Liver (tissue), 9 donors: ENCODE measurements around the gene CCDC154. TPM values are rescaled to one million over a fixed set of nuclear protein-coding genes. Genes with fewer than 3 reads are reported as not detected.

Source experiments
- DNase-seq: peaks from one replicate; pipeline ENCODE4 v3.0.0-alpha.2; 2017; ENCODE audit warnings: low spot score
- H3K27ac ChIP-seq, 2 donors: one replicate each; pipeline ENCODE4 v1.7.0; 2013; ENCODE audit warnings: inconsistent platforms in 2 of 2, low read length in 2 of 2, control low read depth in 1 of 2, low read depth in 1 of 2, mild to moderate bottlenecking in 1 of 2
- H3K27me3 ChIP-seq, 4 donors: one replicate each; pipeline versions ENCODE4 v1.6.1 to v1.7.0; 2013; ENCODE audit warnings: low read length in 3 of 4, inconsistent platforms in 1 of 4, mild to moderate bottlenecking in 1 of 4, moderate library complexity in 1 of 4; ENCODE audit not compliant: control insufficient read depth in 4 of 4, insufficient read depth in 4 of 4
- H3K36me3 ChIP-seq, 4 donors: one replicate each; pipeline versions ENCODE4 v1.6.1 to v1.7.0; 2013; ENCODE audit warnings: low read length in 3 of 4, mild to moderate bottlenecking in 3 of 4, low read depth in 1 of 4, moderate library complexity in 1 of 4; ENCODE audit not compliant: control insufficient read depth in 4 of 4, insufficient read depth in 3 of 4
- H3K4me1 ChIP-seq, 4 donors: one replicate each; pipeline versions ENCODE4 v1.6.1 to v1.7.0; 2013; ENCODE audit warnings: low read length in 3 of 4, mild to moderate bottlenecking in 3 of 4, moderate library complexity in 1 of 4; ENCODE audit not compliant: control insufficient read depth in 4 of 4, insufficient read depth in 4 of 4
- H3K4me3 ChIP-seq, 3 donors: one replicate each; pipeline versions ENCODE4 v1.6.1 to v1.7.0; 2013; ENCODE audit warnings: low read length in 3 of 3, control low read depth in 1 of 3, low read depth in 1 of 3, mild to moderate bottlenecking in 1 of 3
- H3K9ac ChIP-seq, 2 donors: one replicate each; pipeline ENCODE4 v1.7.0; 2013; ENCODE audit warnings: low read length in 2 of 2, mild to moderate bottlenecking in 2 of 2, moderate library complexity in 2 of 2, control low read depth in 1 of 2, low read depth in 1 of 2
- H3K9me3 ChIP-seq, 4 donors: one replicate each; pipeline versions ENCODE4 v1.6.1 to v1.7.0; 2013; ENCODE audit warnings: low read length in 3 of 4; ENCODE audit not compliant: control insufficient read depth in 4 of 4
- ATF3 ChIP-seq: IDR thresholded peaks from 2 replicates; pipeline ENCODE4 v1.6.1; 2016; ENCODE audit warnings: antibody characterized with exemption
- CTCF ChIP-seq: fragments of 150-350 bp; IDR thresholded peaks from 2 replicates; pipeline ENCODE4 v1.5.1; 2017; ENCODE audit warnings: improper control_type of control experiment, low read depth, low read length; ENCODE audit not compliant: missing input control
- EGR1 ChIP-seq, 2 donors: IDR thresholded peaks; 2 replicates each; pipeline ENCODE4 v1.6.1; 2016 to 2018; ENCODE audit warnings: antibody characterized with exemption in 2 of 2, low read depth in 2 of 2
- FOXA1 ChIP-seq: IDR thresholded peaks from 2 replicates; pipeline ENCODE4 v1.6.1; 2016; ENCODE audit warnings: antibody characterized with exemption
- FOXA2 ChIP-seq: IDR thresholded peaks from 2 replicates; pipeline ENCODE4 v1.6.1; 2016; ENCODE audit warnings: antibody characterized with exemption
- GABPA ChIP-seq, 2 donors: IDR thresholded peaks in 1 of 2; conservative IDR thresholded peaks in 1 of 2; 2 replicates each; pipeline ENCODE4 v1.6.1; 2016; ENCODE audit warnings: antibody characterized with exemption in 2 of 2, mild to moderate bottlenecking in 1 of 2, moderate library complexity in 1 of 2
- HNF4A ChIP-seq, 2 donors: conservative IDR thresholded peaks; 2 replicates each; pipeline ENCODE4 v1.6.1; 2016; ENCODE audit warnings: antibody characterized with exemption in 2 of 2, mild to moderate bottlenecking in 2 of 2
- HNF4G ChIP-seq: IDR thresholded peaks from 2 replicates; pipeline ENCODE4 v1.6.1; 2016; ENCODE audit warnings: antibody characterized with exemption
- JUND ChIP-seq, 2 donors: IDR thresholded peaks; 2 replicates each; pipeline ENCODE4 v1.6.1; 2016; ENCODE audit warnings: antibody characterized with exemption in 2 of 2
- MAX ChIP-seq: IDR thresholded peaks from 2 replicates; pipeline ENCODE4 v1.6.1; 2016; ENCODE audit warnings: antibody characterized with exemption
- NR2F2 ChIP-seq: IDR thresholded peaks from 2 replicates; pipeline ENCODE4 v1.6.1; 2016; ENCODE audit warnings: antibody characterized with exemption
- RAD21 ChIP-seq, 2 donors: IDR thresholded peaks; 2 replicates each; pipeline ENCODE4 v1.6.1; 2016; ENCODE audit warnings: antibody characterized with exemption in 2 of 2, mild to moderate bottlenecking in 2 of 2
- REST ChIP-seq: IDR thresholded peaks from 2 replicates; pipeline ENCODE4 v1.6.1; 2016; ENCODE audit warnings: antibody characterized with exemption, mild to moderate bottlenecking
- RXRA ChIP-seq, 2 donors: IDR thresholded peaks; 2 replicates each; pipeline ENCODE4 v1.6.1; 2017 to 2018; ENCODE audit warnings: antibody characterized with exemption in 2 of 2, mild to moderate bottlenecking in 1 of 2
- SP1 ChIP-seq: IDR thresholded peaks from 2 replicates; pipeline ENCODE4 v1.6.1; 2018; ENCODE audit warnings: antibody characterized with exemption, mild to moderate bottlenecking
- TAF1 ChIP-seq: conservative IDR thresholded peaks from 2 replicates; pipeline ENCODE4 v1.6.1; 2016; ENCODE audit warnings: antibody characterized with exemption, mild to moderate bottlenecking
- ZBTB33 ChIP-seq: IDR thresholded peaks from 2 replicates; pipeline ENCODE4 v1.6.1; 2016; ENCODE audit warnings: antibody characterized with exemption
- WGBS: extraction: QIAGEN DNeasy Blood & Tissue Kit; methylation state at CpG from one replicate; pipeline ENCODE4 v1.1.7; 2013; 5-methylcytosine and 5-hydroxymethylcytosine counted together
- polyA plus RNA-seq, 2 donors: library from polyadenylated mRNA; stranded (reverse) in 1 of 2; unstranded in 1 of 2; fragments of 200-250 nt in 1 of 2; fragments of >200 nt in 1 of 2; fragmentation: Nextera tagmentation in 1 of 2; extraction: Ambion mirVana in 1 of 2; gene quantifications; one replicate each; pipeline versions ENCODE4 v1.2.1 to v1.2.3, GENCODE V29; 2013 to 2015
- total RNA-seq, 2 donors: library from RNA; depleted of rRNA; stranded (reverse); fragments of >200 nt; gene quantifications; one replicate each; pipeline ENCODE4 v1.2.3, GENCODE V29; 2014
- donor health status: healthy.
- donor health status: healthy.
- donor health status: healthy.
- donor health status: healthy.
- donor health status: healthy.

Gene CCDC154
- total and polyA plus RNA-seq, 4 donors, result 0.18 to 0.42 (median 0.39) TPM; not detected in 1

- no peak for TF ChIP-seq JUND (IDR thresholded peaks at IDR 0.05)
- peak in 1 of 2 donors; percentile 65 for TF ChIP-seq RAD21 (IDR thresholded peaks at IDR 0.05)
- no peak for TF ChIP-seq REST
- TF ChIP-seq HNF4A (conservative IDR thresholded peaks at IDR 0.05), result peak in 1 of 2 donors; percentile 15
- TF ChIP-seq EGR1 (IDR thresholded peaks at IDR 0.05; ENCODE audit: low read depth in 2 of 2), result no peak
- peak; percentile 23 for TF ChIP-seq SP1
- no peak for TF ChIP-seq FOXA2
- no peak for TF ChIP-seq HNF4G
- no peak for TF ChIP-seq TAF1
- no peak for TF ChIP-seq ZBTB33
- TF ChIP-seq CTCF, result peak; percentile 44
- no peaks in the 10 kb centered on the region for H3K9me3 ChIP-seq
- peaks cover 5 to 14% (median 9%) of the 10 kb centered on the region in 4 donors for H3K4me1 ChIP-seq
- no peak within 1 kb of the TSS for H3K27ac ChIP-seq
- DNase-seq, result peak; percentile 70
- 32% methylated on average over 35 of the region's 35 CpGs for WGBS
- H3K27me3 ChIP-seq, result no peaks in the 10 kb centered on the region
- no peak within 1 kb of the TSS for H3K9ac ChIP-seq
- H3K36me3 ChIP-seq, result no peaks in the 10 kb centered on the region
- no peak within 1 kb of the TSS for H3K4me3 ChIP-seq
Observed at GRCh38 chr16:1430759-1431496, 13.4 kb downstream of the CCDC154 start, which contains the start of gene PERCC1. Gene PERCC1 (plus strand): TSS chr16:1431078. CDS start chr16:1432594, 1,516 bp downstream.

- Histone ChIP-seq H3K9me3 (no peaks in the 10 kb centered on the region), H3K9ac (no peak overlapping the region), H3K4me1 (peaks cover 5 to 14% (median 9%) of the 10 kb centered on the region in 4 donors), H3K36me3 (no peaks in the 10 kb centered on the region), H3K27me3 (no peaks in the 10 kb centered on the region), H3K4me3 (no peak overlapping the region), H3K27ac (no peak overlapping the region)
- WGBS, result 59% methylated on average over 14 of the region's 14 CpGs
- no peak for DNase-seq
- TF ChIP-seq MAX, result no peak
- no peak for TF ChIP-seq RXRA (IDR thresholded peaks at IDR 0.05)
- TF ChIP-seq GABPA (IDR thresholded peaks at IDR 0.05 in 1 of 2, conservative IDR thresholded peaks at IDR 0.05 in 1 of 2), result no peak
- no peak for TF ChIP-seq SP1
- TF ChIP-seq HNF4A (conservative IDR thresholded peaks at IDR 0.05), result no peak
- no peak for TF ChIP-seq ZBTB33
- TF ChIP-seq ATF3, result no peak
- no peak for TF ChIP-seq REST
- no peak for TF ChIP-seq FOXA1
- TF ChIP-seq NR2F2, result no peak
- TF ChIP-seq FOXA2, result no peak
- no peak for TF ChIP-seq JUND (IDR thresholded peaks at IDR 0.05)
Observed at GRCh38 chr16:1430214-1430758, 14.1 kb downstream of the CCDC154 start.
